Endothelial cell of umbilical vein (primary cell): Measurements from ENCODE around the gene APOBEC4.

ENCODE experiments used
- EZH2 ChIP-seq: IDR thresholded peaks from 2 replicates; pipeline ENCODE4 v1.6.1; 2012; ENCODE audit warnings: borderline replicate concordance, low read depth, mild to moderate bottlenecking, moderate library complexity, low read length, inconsistent platforms; ENCODE audit not compliant: severe bottlenecking
- MYC ChIP-seq: IDR thresholded peaks from one replicate; pipeline ENCODE4 v1.6.1; 2011; ENCODE audit warnings: mild to moderate bottlenecking, low read depth, low read length
- POLR2A ChIP-seq: IDR thresholded peaks from 2 replicates; pipeline ENCODE4 v1.6.1; 2012; ENCODE audit warnings: low read depth, mild to moderate bottlenecking, control low read depth, low read length
- POLR2AphosphoS5 ChIP-seq: IDR thresholded peaks from 2 replicates; pipeline ENCODE4 v1.6.1; 2012; ENCODE audit warnings: low read depth, mild to moderate bottlenecking, control low read depth, low read length, moderate library complexity; ENCODE audit not compliant: insufficient read depth
- TF ChIP-seq, protein P1 (sequence below), 2 donors: IDR thresholded peaks; 1 replicate in 1 of 2; 2 replicates in 1 of 2; pipeline ENCODE4 v1.5.1; 2011; ENCODE audit warnings: low read length in 2 of 2, mild to moderate bottlenecking in 2 of 2, moderate library complexity in 2 of 2, control low read depth in 1 of 2, inconsistent platforms in 1 of 2, low read depth in 1 of 2; ENCODE audit not compliant: insufficient read depth in 1 of 2; ENCODE audit errors: extremely low read depth in 1 of 2

- TF ChIP-seq POLR2AphosphoS5 (no peak), POLR2A (no peak), MYC (no peak), EZH2 (no peak)
- TF ChIP-seq, protein P1, sequence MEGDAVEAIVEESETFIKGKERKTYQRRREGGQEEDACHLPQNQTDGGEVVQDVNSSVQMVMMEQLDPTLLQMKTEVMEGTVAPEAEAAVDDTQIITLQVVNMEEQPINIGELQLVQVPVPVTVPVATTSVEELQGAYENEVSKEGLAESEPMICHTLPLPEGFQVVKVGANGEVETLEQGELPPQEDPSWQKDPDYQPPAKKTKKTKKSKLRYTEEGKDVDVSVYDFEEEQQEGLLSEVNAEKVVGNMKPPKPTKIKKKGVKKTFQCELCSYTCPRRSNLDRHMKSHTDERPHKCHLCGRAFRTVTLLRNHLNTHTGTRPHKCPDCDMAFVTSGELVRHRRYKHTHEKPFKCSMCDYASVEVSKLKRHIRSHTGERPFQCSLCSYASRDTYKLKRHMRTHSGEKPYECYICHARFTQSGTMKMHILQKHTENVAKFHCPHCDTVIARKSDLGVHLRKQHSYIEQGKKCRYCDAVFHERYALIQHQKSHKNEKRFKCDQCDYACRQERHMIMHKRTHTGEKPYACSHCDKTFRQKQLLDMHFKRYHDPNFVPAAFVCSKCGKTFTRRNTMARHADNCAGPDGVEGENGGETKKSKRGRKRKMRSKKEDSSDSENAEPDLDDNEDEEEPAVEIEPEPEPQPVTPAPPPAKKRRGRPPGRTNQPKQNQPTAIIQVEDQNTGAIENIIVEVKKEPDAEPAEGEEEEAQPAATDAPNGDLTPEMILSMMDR (IDR thresholded peaks at IDR 0.05; ENCODE audit: extremely low read depth in 1 of 2, insufficient read depth in 1 of 2, low read depth in 1 of 2, low read length in 2 of 2) = no peak
Measured at GRCh38 chr1:183648042-183648441, 5.1 kb downstream of the APOBEC4 start.
